Measurements from ENCODE around the gene WWC1.
"Not testable (repeated sequence)": the region's sequence is repeated elsewhere in the genome, so short reads cannot be mapped to it uniquely, and the experiment has no call there.

WWC1 gene

GRCh38 chr5:168286863-168287262 lies 4.6 kb upstream of the WWC1 start:
- not testable (repeated sequence) for DNase-seq

GRCh38 chr5:168287362-168287761 lies 4.1 kb upstream of the WWC1 start:
- no peak for DNase-seq

- DNase-seq, result no peak
Observed at GRCh38 chr5:168288349-168289245, 2.8 kb upstream of the WWC1 start.

GRCh38 chr5:168290902-168291341 lies 523 bp upstream of the WWC1 start:
- DNase-seq, result no peak

GRCh38 chr5:168291964-168292785 lies 730 bp downstream of the WWC1 start:
- DNase-seq, result no peak

DNA sequence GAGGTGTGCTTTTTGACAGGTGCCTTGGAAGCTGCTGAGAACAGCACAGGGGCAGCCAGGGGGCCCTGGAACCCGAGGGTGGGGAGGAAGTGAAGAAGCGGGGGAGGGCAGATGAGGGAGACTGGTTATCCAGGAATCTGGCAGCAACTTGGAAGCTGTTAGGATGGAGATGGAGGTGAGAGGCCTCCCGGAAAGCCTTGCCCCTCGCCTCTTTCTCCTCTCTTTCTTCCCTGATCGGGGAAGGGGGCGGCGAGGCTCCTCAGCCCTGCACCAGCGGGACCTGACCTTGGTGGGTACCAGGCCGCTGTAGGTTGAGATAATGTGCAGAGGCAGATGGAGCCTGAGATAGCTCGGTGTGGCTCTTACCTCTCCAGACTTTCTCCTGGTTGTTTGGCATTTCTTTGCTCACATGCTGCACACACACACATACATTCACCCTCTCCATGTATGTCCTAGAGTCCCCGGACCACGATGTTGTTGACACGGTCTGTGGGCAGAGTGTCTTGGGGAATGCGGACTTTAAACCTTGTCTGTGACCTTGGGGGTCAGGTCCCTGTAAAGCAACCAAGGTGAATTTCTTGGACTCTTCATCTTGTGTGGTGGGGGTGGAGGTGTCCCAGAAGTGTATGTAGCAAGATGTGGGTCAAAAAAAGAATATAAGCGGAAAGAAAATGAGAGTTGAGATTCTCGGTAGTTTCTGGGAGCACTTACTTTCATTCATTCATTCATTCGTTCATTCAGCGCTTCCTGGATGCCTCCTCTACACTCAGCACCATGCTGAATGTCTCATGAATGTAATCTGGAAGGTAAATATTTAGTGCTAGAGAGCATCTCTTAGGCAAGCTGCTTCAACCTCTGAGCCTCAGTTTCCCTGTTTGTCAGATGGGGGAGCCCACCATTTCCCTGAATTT lies 1.6 kb downstream of the WWC1 start:
- no peak for DNase-seq

DNA sequence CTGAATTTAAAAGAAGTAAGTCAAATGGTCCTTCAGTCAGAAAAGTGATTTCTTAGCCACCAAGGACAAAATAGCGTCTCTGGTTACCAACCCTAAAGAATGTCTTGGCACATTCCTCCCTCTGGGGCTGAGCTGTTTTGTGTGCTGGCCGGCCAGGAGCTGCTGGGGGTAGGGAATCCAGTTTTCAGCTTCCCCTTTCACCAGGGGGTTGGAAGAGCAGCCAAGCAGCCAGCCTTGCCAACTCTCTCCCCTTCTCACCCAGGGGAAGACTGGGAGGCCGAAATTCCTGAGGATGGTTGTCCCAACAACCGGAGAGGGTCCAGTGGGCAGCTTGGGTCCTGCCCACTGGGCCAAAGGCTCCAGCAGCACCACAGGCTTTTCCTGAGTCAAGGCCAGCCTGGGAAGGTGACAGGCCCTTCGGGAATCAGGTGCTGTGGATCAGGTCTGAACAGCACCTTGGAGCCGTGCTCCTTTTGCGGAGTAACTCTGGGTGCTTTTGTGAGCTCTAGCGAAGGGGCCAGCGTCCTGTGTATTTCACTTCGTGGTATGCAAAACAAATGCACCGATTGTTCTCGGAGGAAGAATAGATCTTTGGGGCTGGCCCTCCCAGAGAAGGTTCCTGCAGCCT lies 4.2 kb downstream of the WWC1 start:
- no peak for DNase-seq

DNA sequence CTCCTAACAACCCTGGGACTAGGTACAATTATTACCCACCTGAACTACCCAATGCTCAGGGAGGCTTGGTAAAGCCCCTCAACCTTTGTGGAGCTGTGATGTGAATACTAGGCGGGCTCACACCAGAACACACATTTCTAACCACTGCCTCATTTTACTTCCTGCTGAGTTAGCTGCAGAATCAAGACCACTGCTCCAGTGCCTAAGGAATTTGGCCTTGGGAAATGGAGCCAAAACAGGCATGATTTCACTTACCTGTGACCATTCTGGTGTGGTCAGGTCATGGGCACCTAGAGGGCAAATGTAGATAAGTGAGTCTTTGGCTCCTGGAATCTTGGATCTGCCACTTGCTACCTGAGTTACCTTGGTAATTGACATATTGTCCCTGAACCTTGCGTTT lies 5.2 kb downstream of the WWC1 start:
- no peak for DNase-seq

DNA sequence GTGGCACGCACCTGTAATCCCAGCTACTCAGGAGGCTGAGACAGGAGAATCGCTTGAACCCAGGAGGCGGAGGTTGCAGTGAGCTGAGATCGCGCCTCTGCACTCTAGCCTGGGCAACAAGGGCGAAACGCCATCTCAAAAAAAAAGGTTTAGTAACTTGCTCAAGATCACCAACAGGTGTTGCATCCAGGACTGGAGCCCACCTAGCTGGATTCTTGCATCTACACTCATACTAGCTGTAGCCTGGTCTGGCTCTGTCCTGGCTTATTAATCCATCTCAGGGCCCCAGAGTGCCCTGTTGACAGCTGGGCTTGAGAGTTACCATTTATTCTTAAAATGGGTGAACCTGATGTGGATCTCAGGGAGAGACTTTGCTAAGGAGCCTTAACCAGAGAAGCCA lies 7.5 kb downstream of the WWC1 start:
- no peak for DNase-seq

- DNase-seq, result no peak
Observed at GRCh38 chr5:168299372-168299771, 7.9 kb downstream of the WWC1 start.

GRCh38 chr5:168300326-168301182 lies 9.1 kb downstream of the WWC1 start:
- DNase-seq, result no peak

DNA sequence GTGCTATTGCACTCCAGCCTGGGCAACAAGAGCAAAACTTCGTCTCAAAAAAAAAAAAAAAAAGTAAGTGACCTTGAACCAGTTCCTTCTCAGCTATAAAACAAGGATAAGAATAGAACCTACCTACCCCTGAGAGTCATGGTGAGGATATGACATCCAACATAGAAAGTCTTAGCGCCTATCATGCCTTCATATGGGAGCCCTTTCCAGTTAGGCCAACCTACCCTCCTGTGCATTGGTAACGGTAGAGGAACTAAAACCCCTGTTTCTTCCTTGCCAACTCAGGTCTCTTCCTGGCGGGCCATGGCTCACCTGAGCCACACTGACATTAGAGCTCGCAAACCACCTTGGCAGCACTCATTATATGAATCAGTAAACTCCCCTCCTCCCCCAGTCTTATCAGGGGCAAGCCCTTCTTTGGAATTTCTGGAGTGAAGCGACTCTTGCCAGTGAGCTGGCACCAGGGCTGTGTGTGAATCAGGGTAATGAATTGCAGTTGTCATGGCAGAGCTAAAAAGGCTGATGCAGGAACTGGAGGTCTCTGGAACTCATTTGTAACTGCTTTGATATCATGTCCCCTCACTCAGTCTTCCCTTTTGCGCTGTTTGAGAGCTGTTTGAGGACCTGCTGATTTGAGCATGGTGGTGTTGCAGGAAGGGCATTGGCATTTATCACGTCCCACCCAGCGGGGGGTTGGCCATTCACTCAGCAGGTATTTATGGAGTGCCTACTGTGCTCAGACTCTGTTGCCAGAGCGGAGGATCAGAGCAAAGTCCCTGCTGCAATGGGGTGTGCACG lies 10.3 kb downstream of the WWC1 start:
- no peak for DNase-seq

- DNase-seq, result no peak
Observed at GRCh38 chr5:168302785-168303184, 11.3 kb downstream of the WWC1 start.

DNA sequence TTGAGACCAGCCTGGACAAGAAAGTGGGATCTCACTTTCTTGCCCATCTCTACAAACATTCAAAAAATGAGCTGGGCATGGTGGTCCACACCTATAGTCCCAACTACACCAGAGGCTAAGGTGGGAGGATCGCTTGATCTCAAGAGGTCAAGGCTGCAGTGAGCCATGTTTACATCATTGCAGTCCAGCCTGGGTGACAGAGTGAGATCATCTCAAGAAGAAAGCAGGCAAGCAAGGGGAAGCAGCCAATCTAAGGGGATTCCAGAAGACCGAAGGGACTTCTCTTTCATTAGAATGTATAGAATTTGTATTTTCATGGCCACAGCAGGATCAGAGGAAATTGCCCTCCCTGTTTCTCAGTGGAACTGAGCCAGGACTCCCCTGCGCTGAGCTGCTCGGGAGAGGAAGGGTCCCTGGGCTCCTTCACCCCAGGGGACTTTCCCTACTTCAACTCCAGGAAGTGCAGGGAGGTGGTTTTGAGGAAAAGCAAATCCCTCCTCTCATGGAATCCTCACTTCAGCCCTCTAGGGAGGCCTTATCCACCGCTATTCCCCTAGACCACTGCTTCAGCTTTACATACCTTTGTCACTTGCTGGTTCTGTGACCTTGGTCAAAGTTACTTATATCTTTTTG lies 12.1 kb downstream of the WWC1 start:
- DNase-seq, result no peak

DNA sequence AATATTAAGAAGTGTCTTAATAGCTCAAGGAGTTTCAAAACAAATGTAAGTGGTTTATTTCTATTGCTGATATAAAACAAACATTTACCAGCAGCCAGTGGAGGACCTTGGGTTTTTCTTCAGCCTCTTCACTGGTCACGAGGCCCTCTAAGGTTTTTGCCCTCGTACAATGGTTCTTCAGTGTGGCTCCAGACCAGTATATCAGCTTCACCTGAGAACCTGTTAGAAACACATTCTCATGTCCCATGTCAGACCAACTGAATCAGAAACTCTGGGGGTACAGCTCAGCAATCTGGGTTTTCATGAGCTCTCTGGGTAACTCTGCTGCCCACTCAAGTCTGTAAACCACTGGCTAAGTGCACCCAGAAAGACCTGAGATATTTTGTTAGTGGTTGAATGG lies 12.9 kb downstream of the WWC1 start:
- no peak for DNase-seq

DNA sequence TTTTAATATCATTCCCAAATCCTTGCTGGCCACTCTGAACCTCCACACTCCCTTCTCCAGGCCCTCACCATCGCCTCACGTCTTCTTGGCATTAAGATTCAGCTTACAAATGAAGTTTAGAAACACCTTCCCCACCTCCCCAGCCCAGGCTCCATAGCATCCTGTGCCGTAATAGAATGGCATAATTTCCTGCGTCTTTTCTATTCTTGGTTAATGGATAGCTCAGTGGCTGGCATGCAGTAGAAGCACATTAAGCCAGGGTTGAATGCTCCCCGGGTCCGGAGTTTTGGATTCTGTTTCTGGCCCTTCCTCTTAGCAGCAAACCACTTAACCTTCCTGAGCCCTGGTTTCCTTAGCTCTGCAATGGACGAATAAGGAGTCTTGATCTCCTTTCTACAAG lies 13.8 kb downstream of the WWC1 start:
- no peak for DNase-seq

DNA sequence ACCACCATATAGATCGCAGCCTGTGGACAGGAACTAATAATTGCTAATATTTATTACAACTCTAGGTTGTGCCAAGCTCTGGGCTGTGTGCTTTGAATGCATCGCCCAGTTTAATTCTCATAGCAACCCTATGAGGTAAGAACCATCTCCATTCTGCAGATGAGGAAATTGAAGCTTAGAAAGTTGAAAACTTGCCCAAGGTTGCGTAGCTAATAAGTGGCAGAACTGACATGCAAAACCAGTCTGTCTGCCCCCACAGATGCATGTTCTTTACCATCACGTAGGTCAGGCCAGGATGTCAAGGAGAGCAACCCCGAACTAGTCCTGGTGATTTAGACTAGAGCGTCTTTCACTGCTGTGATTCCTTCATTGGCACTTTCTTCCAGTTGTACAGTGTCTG lies 15.6 kb downstream of the WWC1 start:
- DNase-seq, result no peak

DNA sequence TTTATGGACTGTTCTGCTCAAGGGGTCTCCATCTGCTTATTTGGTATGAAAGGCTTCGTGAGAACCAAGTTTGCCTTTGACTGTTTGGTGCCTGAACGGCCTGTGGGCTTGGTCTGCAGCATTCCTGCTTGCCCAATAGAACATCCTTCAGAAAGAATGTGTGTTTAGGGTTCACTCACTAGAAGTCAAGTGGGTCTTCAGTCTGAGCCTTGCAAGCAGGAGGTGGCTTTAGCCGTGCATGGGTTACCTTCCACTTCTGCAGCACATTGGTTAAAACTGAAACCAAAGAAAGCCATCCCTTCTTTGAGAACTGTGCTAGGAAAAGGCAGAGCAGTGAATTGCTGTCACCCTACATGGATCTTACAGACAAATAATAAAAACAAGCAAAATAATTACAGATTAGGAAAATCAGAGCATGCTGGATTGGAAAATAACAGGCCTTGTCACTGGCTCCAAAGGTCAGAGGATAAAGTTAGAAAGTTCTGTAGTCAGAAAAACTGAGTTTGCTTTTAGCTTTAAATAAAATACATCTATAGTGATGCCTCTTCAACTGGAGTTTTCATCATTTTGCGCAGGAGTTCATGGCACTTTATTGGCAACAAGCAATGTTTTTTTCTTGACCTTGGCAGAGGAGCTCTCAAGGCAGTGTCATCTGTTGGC lies 16.6 kb downstream of the WWC1 start:
- DNase-seq, result no peak

- no peak for DNase-seq
Observed at GRCh38 chr5:168308976-168309598, 17.6 kb downstream of the WWC1 start.

All from NCI-H526 treated with DMSO at 0.1 percent for 48 hours (cell line).